GM21723 (cell line): Measurements from ENCODE around the gene PCBP3.

Experiments
- ATAC-seq: cut with Tn5 transposase; IDR thresholded peaks from one replicate; pipeline ENCODE4 v1.9.1; 2021; ENCODE audit warnings: mild to moderate bottlenecking, moderate library complexity; ENCODE audit not compliant: unreplicated experiment

PCBP3 gene

DNA sequence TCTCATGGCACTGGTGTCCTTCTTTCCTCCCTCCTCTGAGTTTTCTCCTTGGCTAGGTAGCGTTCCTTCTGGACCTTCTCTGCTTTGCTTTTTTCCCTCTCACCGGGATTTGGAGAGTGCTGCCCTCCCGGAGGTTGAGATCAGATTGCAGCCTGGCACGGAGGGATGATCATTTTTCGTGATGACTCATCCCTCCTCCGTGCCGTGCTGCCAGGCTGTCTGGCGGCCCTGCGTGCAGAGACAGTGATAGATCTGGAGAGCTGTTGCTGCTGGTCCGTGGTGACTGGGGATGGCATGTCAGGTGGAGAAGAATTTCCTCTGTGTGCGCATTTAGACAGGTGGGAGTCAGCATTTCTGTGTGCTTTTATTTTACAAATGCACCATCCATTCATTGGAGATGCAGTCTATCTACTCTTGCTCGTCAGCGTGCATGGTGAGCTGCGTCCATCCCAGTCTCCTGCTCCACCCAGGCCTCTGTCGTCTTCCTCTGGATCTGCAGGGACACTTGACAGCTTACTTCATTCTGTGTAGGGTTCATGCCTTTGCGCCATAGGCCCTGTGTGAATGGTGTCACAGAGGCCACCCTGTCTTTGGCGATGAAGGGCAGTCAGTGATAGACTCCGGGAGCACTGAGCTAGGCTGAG is 104.4 kb downstream of the PCBP3 start:
- no peak for ATAC-seq

DNA sequence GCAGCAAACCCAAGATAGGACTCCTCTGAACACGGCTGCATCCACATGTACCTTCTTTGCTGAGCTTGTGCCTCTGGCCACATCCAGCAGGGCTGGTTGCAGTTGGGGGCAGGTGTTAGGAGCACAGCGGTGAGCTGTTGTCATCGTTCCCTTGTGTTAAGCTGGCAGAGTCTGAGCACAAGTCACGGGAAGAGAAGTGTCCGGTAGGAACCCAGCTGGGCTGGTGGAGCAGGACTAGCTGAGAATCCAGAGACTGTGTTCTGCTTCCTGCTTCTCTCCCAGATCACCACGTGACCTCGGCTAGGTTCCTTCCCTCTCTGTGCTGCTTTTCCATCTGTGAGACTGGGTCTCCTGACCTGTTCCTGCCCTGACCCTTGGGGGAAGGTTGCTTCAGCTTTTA is 105.1 kb downstream of the PCBP3 start:
- no peak for ATAC-seq

DNA sequence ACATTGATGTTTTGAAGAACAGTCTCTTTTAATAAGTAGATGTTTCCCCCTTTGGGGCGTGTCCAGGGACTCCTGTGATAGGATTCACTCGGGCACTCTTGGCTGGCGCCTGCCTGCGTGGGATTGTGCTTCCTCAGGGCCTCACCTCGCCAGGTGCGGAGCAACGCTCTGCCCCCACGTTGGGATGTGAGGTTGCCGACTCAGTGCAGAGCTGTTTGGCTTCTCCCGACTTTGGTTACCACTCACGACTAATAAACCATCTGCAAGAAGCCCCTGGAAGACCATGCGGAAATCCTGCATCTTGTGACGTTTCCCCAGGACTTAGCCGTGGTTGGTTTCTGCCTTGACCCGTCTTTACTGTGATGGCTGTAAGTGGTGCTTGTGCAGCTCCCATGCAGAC is 106.4 kb downstream of the PCBP3 start:
- ATAC-seq, result no peak

DNA sequence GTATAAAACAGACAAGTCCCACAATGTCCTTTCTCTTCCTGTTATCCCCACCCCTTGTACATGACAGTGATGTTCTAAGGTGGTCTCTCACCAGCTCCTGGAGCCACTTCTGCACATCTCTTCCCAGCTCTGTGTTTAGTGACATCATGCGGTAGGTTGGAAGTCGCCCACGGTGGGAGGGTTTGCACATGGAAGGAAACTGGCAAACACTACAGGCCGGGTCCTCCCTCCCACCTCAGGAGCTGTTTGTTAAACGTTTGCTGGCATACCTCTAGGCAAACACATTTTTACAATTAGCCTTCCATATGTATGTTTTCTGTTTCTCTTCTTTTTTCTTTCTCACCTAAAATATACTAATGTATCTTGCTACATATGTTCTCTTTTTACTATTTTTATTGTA is 107.4 kb downstream of the PCBP3 start:
- no peak for ATAC-seq

DNA sequence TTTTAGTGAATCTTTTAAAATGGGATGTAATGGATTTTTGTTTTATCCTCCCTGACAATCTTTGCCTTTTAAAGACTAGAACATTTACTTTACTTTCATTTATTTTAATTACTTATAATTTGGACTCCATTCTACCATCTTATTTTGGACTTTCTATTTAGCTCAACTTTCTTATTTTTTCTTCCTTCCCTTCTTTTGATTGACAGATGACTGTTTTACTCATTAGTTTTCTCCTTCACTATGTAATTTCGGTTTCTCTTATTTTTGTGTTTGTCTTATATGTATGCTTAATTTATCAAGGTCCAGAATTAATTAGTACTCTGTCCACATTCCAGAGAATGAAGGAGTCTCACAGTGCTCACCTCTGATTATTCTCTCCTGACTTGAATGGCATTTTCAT is 109.9 kb downstream of the PCBP3 start:
- no peak for ATAC-seq

DNA sequence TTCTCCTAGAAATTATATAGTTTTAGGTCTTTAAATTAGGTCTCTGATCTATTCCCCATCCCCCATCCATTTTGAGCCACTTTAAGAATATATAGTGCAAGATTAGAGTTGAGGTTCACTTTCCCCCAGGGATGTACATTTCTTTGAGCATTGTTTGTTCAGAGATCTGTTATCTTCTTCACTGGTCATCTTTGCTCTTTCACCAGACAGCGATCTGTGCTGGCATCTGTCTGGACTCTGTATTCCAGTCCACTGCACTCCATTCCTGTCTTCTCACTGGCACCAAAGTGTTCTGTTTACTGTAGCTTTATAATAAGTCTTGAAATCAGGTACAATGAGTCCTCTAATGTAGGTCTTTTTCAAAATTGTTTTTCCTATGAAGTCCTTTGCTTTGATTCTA is 112.5 kb downstream of the PCBP3 start:
- ATAC-seq, result no peak

DNA sequence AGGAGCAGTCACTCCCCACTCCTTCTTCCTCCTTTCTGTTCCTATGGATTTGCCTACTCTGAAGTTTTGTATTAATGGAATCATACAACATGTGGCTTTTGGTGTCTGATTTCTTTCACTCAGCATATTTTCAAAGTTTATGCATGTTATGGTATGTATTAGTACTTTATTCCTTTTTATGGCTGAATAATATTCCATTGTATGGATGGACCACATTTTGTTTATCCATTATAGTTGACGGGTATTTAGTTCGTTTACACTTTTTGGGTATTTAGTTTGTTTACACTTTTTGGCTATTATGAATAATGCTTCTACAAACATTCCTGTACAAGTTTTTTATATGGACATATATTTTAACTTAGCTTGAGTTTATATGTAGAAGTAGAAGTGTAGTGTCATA is 113.1 kb downstream of the PCBP3 start:
- ATAC-seq, result no peak

DNA sequence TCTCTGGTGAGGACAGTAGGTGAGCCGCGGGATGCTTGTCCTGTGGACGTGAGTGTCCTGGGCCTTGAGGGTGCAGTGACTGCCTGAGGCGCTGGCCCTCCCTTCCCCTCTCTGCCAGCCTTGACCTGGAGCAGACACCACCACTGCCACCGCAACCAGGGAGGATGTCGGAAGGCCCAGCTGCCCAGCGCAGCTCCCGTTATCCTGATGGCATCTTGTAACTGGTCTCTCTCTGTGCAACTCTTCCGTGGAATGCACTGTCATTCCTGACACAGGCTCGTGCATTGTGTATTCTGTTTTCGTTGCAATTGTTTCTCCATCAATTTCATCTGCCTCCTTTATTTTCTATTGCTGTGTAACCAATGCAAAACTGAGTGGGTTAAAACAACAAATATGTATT is 118.2 kb downstream of the PCBP3 start:
- no peak for ATAC-seq

DNA sequence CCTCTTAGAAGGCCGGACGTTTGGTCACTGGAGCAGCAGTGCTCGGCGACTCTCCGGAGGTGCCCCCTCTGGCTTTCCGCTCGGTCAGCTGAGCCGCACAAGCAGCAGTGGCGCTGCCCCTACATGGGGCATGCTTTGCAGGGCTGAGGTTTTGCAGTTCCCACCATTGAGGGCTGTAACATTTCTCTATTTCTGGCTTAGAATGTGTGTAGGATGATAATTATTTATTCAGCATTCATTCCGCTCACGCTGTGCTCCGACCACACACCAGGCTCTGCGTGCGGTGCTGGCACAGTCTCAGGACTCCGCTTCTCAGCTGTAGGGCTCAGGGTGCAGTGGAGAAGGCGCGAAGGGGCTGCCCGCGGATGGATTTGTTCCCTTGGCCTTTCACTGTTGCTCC is 119.5 kb downstream of the PCBP3 start:
- ATAC-seq, result no peak

DNA sequence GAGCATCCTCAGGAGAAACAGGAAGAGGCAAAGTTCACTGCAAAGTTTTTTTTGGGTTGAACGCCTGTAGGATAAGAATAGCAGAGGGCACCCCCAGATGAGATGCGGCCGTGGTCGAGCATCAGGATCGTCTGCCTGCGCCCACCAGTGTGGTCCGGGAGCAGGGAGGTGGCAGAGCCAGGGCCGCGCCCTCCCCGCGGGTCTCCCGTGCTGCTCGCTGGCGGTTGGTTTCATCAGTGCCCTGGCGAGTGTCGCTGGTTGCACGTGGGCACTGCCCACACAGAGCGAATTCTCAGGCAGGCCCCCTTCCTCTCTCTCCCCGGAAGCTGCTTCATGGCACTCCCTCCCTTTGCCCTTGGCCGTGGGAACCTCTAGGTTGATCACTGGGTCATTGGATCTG is 120.0 kb downstream of the PCBP3 start:
- no peak for ATAC-seq

DNA sequence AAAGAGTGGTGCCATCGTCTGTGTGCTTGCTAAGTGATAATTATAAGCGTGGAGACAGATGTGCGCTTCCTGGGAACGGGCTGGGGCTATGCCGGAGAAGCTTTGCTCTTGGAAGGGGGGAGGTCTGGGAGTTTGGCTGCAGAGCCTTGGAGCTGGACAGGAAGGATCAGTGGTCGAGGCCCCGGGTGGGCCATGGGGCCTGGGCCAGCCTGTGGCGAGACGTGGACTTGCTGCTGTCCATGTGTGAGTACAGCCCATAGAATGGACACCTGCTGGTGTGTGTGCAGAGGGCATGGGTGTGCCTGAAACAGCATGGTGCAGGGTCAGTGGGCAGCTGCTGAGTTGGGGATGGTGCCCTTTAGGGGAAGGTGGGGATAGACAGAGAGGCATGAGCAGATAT is 121.3 kb downstream of the PCBP3 start:
- no peak for ATAC-seq

DNA sequence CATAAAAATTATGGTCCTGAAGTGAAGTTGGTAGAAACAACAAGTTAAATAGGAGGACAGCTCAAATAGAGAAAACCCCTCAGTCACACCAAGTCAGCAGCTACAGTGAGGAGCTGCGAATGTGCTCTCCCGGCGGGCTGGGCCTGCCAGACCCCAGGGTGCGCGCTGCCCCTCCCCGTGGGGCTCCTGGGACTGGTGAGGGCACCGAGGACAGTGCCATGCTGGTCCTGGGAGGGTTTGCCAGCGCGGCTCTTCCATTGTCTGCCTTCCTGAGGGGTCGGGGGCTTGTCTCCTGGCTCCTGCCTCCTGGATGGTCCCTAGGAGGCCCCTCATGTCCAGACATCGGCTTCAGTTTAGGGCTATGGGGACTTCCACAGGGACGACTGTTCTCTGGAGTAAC is 121.8 kb downstream of the PCBP3 start:
- no peak for ATAC-seq

DNA sequence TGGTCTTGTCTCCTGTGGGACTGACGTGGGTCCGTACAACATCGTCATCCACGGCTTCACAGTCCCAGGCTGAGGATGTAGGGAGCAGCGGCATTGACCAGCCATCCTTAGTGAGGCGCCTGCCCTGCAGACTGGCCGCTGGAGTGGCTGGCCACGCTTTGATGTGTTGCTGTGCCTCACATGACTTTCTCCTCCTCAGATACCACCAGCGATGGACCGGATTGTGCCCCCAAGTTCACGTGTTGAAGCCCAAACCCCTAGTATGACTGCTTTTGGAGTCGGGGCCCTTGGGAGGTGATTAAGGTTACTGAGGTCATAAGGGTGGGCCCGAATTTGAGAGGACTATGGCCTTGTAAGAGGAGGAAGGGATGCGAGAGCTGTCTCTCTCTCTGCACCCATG is 122.5 kb downstream of the PCBP3 start:
- no peak for ATAC-seq

DNA sequence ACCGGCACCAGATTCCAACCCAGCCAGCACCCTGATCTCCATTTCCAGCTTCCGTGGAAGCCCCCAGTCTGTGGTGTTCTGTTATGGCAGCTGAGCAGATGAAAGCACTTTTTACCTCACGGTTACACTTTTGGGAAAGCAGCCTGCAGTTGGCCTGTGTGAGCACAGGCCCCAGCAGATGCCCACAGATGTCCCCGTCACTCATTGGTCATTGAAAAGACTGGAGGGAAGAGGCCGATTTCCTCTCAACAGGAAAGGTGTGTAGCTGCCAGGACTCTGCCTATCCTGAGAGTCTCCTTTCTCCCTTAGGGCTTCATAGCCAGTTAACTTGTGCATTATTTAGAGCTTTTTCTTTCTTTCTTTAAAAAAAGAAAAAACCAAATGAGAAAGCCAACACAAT is 123.0 kb downstream of the PCBP3 start:
- no peak for ATAC-seq

DNA sequence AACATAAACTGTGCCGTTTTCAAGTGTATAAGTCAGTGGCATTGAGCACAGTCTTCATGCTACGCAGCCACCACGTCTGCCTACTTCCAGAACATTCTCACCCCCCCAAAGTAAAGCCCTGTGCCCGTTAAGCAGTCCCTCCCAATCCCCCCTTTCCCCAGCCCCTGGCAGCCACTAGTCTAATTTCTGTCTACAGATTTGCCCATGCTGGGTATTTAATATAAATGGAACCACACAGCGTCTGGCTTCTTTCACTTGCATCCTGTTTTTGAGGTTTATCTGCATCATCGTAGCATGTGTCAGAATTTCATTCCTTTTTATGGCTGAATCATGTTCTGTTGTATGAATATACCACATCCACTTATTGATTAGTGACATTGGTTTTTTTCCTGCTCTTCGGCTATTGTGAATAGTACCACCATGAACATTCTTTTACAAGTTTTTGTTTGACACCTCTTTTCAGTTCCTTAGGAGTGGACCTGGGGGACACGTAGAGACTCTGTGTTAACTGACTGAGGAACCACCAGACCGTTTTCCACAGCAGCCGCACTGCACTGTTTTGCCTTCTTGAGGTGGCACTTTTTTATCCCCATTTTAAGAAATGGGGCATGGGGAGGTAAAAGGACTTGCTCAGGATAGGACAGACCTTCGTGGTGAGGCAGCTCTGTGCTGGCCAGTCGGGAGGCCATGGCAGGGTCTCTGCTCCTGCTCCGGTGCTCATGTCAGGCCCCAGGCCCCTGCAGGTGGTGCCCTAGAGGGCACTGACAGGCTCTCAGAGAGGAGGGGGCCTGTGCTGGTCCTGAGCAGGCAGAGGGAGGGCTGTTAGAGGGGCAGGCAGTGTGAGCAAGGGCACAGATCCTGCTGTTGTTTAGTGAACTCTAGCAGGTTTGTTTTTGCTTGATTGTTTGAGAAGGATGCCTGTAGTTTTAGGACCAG is 123.8 kb downstream of the PCBP3 start:
- ATAC-seq, result no peak

DNA sequence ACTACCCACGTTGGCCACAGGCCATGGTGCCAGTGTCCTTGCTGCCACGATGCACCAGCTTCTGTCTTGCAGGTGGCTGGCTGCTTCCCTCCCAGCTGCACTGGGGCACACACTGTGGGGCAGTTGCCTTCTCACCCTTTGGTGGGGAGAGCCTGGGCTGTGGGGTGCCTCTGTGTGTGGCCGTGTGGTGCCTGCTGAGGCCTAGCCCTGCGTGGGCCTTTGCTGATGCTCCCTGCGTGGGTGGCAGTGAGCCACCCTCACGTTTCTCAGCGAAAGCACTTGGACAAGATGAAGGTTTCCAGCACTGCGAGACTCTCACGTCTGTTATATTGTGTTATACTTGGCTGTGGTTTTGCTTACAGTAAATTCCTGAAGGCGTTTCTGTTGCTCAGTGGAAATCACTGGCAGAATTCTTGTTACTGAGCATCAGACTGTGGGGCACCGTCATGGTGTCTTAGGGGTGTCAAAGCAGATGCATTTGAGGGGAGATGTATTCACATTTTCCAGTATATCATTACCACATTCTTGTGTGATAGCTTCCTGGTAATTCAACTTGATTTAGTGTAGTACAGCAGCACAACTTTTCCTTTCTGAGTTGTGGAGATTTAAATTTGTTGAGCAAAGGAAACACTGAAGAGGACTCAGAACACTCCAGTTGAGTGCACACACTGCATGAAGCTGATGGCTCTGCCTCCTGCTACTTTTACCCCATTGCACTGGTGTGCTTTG is 124.7 kb downstream of the PCBP3 start:
- ATAC-seq, result no peak

DNA sequence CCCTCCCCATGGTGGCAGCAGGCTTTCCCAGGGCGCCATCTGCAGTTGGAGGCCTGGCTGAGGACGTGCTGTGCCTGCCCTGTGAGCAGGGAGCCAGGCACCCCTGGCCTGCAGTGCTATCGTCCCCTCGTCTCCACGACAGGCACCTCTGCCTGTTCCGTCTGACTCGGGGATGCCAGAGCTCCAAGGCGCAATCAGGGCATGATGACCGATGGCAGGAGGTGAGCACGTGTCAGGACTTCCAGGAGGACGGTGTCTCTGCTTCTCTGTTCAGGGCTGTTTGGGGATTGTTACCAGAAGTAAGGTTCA is 125.2 kb downstream of the PCBP3 start:
- no peak for ATAC-seq

DNA sequence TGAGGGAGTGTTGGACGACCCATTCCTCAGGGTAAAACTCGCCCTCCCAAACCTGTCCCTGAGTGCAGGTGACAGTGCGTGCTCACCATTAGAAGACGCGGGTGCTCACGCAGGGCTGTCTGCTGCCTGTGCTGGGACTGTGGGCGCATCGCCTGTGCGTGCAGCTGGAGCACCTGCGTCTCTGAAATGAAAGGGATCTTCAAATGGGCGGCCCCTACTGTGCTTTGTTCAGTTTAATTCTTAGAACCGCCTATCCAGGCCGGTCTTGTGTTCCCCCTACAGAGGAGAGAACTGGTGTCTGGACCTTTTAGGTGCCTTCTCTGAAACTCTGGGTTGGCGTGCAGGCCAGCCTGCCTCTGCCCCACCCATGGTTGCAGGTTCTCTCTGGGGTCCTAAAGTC is 125.8 kb downstream of the PCBP3 start:
- ATAC-seq, result no peak

DNA sequence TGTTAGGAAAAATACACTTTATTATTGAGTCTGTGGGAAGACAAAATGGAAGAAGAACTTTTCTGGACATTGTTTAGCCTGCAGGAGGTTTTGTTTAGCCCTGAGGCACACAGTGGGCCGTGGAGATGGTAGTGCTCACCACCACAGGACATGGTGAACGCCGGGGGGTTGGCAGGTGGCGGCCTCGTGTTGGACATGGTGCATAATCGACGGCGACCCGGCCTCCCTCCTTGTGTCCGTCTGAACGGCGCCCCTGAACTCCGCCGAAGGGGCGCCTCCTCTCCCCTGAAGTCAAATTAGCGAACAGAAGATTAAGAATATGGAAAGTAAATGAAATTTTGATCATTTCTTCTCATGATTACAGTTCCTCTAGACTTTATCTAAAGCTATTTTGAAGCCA is 126.4 kb downstream of the PCBP3 start:
- ATAC-seq, result no peak

DNA sequence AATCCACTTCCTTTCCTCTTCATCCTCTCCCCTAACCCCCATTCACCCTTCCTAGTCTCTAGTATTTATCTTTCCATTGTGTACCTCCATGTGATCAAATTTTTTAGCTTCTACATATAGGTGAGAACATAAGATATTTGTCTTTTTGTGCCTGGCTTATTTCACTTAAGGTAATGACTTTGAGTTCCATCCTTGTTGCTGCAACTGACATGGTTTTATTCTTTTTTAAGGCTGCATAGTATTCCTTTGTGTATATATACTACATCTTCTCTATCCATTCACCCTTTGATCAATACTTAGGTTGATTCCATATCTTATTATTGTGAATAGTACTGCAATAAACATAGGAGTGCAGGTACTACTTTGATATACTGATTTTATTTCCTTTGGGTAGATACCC is 128.7 kb downstream of the PCBP3 start:
- ATAC-seq, result no peak

DNA sequence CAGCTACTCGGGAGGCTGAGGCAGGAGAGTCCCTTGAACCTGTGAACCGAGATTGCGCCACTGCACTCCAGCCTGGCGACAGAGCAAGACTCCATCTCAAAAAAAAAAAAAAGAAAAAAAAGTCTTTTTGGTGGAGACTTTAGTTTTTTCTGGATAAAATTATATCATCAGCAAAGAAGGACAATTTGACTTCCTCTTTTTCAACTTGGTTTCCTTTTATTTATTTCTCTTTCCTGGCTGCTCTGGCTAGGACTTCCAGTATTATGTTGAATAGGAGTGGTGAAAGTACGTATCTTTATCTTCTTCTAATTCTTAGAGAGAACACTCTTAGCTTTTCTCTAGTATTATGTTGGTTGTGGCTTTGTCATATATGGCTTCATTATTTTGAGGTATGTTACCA is 130.8 kb downstream of the PCBP3 start:
- ATAC-seq, result no peak

DNA sequence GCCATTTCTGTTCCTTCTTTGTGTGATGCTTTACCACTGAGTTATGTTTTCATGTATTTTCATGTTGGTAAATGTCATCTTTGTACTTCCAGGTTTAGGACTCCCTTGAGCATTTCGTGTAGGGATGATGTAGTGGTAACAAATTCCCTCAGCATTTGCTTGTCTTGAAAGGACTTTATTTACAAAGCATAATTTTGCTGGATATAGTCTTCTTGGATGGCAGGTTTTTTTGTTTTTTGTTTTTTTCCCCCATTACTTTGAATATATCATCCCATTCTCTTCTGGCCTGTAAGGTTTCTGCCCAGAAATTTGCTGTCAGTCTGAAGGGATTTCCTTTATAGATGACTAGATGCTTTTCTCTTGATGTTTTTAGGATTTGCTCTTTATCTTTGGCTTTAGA is 133.4 kb downstream of the PCBP3 start:
- no peak for ATAC-seq
